GM12874 (cell line): ENCODE data around the gene LZIC.

Experiments
- TF ChIP-seq, protein P1 (sequence below): IDR thresholded peaks from 2 replicates; pipeline ENCODE4 v1.5.1; 2011; ENCODE audit warnings: low read depth, mild to moderate bottlenecking, control low read depth, low read length, moderate library complexity; ENCODE audit not compliant: insufficient read depth

The LZIC gene

DNA sequence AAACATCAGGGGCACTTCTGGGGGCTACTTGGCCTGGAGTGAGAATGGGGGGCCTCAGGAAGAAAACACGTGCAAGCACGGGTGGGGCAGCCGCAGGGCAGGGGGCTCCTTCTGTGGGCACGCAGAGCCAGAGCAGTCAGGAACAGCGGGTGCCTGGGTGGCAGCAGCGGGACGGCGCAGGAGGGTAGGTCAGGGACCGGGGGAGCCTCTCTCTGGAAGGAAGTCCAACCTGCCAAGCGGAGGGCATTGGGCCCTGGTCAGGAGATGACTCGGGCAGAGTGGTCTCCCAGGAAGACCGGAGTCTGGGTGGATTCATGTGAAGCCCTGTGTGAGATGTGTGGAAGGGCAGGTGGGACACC is 60.3 kb downstream of the LZIC start:
- TF ChIP-seq, protein P1, sequence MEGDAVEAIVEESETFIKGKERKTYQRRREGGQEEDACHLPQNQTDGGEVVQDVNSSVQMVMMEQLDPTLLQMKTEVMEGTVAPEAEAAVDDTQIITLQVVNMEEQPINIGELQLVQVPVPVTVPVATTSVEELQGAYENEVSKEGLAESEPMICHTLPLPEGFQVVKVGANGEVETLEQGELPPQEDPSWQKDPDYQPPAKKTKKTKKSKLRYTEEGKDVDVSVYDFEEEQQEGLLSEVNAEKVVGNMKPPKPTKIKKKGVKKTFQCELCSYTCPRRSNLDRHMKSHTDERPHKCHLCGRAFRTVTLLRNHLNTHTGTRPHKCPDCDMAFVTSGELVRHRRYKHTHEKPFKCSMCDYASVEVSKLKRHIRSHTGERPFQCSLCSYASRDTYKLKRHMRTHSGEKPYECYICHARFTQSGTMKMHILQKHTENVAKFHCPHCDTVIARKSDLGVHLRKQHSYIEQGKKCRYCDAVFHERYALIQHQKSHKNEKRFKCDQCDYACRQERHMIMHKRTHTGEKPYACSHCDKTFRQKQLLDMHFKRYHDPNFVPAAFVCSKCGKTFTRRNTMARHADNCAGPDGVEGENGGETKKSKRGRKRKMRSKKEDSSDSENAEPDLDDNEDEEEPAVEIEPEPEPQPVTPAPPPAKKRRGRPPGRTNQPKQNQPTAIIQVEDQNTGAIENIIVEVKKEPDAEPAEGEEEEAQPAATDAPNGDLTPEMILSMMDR: no peak

DNA sequence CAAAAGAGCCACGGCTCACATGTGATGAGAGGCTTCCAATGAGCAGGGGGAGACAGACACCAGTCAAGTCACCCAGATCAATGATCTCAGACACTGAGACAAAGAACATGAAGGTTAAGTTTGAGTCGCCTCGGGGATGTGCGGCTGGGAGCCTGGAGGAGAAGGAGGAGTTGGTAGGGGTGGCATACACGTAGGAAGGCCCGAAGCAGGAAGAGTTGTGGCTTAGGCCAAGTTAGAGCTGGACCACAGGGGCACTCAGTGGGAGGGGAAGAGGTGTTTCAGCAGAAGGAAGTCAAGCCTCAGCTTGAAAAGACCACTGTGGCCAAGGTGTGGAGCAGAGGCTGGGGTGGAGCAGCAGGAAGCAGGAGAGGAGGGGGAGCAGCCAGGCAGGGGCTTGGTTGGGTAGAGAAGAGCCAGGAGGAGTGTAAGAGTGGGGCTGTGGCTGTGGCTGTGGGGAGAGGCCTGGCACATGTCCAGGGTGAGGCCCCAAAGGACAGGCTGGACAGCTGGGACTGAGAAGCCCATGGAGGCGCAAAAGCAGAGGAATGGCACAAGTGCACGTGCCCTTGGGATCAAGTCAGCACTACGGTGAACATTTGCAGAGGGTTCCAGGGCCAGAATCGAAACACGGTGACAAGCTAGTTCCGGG is 60.8 kb downstream of the LZIC start:
- TF ChIP-seq, protein P1: no peak

DNA sequence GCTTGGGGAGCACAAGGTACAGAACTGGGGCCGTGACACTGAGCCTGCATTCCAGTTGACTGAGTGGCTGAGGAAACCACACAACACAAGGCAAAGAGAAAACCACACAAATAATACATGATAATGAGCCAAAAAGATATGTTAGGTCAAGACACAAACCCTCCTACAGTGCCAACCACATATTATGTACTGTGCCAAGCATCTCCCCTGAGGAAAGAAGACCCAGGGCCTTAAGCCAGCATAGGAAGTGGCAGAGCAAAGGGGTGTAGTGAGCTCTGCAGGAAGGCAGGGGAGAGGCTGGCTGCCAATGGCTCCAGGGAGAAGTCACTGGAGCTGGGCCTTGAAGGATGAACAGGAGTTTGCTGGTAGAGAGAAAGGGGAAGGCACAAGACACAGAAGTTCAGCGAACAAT is 61.3 kb downstream of the LZIC start:
- TF ChIP-seq, protein P1: no peak
